Measurements from ENCODE around the gene ATG4B. TPM values are rescaled to one million over a fixed set of nuclear protein-coding genes. Genes with fewer than 3 reads are reported as not detected.

ATG4B gene
- total RNA-seq, 6 experiments from 2014 or later, result 43.5 to 58.3 (median 51.9) TPM

GRCh38 chr2:241720560-241720959 lies 83.1 kb downstream of the ATG4B start:
- Mint-ChIP-seq H3K27me3 (ENCODE audit: insufficient read depth) (peaks cover 3% of the 10 kb centered on the region; the same call in 1 of the 2 replicates), H3K36me3 (ENCODE audit: low read depth) (peaks cover 33% of the 10 kb centered on the region), H3K4me1 (ENCODE audit: low read depth) (no peaks in the 10 kb centered on the region), H3K9me3 (no peaks in the 10 kb centered on the region; the same call in 1 of the 2 replicates), H3K27ac (no peak overlapping the region), H3K4me3 (no peak overlapping the region)
- TF ChIP-seq, protein P1, sequence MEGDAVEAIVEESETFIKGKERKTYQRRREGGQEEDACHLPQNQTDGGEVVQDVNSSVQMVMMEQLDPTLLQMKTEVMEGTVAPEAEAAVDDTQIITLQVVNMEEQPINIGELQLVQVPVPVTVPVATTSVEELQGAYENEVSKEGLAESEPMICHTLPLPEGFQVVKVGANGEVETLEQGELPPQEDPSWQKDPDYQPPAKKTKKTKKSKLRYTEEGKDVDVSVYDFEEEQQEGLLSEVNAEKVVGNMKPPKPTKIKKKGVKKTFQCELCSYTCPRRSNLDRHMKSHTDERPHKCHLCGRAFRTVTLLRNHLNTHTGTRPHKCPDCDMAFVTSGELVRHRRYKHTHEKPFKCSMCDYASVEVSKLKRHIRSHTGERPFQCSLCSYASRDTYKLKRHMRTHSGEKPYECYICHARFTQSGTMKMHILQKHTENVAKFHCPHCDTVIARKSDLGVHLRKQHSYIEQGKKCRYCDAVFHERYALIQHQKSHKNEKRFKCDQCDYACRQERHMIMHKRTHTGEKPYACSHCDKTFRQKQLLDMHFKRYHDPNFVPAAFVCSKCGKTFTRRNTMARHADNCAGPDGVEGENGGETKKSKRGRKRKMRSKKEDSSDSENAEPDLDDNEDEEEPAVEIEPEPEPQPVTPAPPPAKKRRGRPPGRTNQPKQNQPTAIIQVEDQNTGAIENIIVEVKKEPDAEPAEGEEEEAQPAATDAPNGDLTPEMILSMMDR (IDR thresholded peaks at IDR 0.05), result no peak
- no peak for DNase-seq

GRCh38 chr2:241721852-241722251 lies 84.4 kb downstream of the ATG4B start:
- no peak for DNase-seq
- Mint-ChIP-seq H3K27ac (no peak overlapping the region), H3K27me3 (ENCODE audit: insufficient read depth) (peaks cover 3% of the 10 kb centered on the region; the same call in 1 of the 2 replicates), H3K9me3 (no peaks in the 10 kb centered on the region; the same call in 1 of the 2 replicates), H3K36me3 (ENCODE audit: low read depth) (peaks cover 33% of the 10 kb centered on the region), H3K4me3 (no peak overlapping the region), H3K4me1 (ENCODE audit: low read depth) (no peaks in the 10 kb centered on the region)
- TF ChIP-seq, protein P1 (IDR thresholded peaks at IDR 0.05), result no peak

DNA sequence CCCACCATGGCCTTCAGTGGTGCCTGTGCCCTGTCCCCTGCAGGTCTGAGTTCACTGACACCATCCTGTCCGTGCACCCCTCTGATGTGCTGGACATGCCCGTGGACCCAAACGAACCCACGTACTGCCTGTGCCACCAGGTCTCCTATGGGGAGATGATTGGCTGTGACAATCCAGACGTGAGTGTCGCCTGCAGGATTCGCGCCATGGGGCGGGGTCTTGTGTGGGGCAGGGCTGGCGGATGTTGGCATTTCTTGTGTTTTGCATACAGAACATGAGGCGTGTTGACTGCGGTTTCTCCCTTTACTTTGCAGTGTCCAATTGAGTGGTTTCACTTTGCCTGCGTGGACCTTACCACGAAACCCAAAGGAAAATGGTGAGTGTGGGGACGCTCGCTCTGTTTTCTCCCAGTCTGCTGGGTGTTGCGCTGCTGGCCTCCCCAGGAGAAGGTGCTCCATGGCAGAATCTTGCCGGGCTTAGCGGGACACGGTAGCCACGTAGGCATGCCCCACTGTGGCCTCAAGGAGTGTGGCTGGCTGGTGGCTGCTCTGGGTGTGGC lies 85.5 kb downstream of the ATG4B start:
- peaks cover 33% of the 10 kb centered on the region for H3K36me3 Mint-ChIP-seq (ENCODE audit: low read depth)
- H3K4me3 Mint-ChIP-seq, result no peak overlapping the region
- H3K9me3 Mint-ChIP-seq, result no peaks in the 10 kb centered on the region; the same call in 1 of the 2 replicates
- TF ChIP-seq, protein P1 (IDR thresholded peaks at IDR 0.05), result no peak
- H3K27ac Mint-ChIP-seq, result no peak overlapping the region
- H3K27me3 Mint-ChIP-seq (ENCODE audit: insufficient read depth), result peaks cover 3% of the 10 kb centered on the region; the same call in 1 of the 2 replicates
- H3K4me1 Mint-ChIP-seq (ENCODE audit: low read depth), result no peaks in the 10 kb centered on the region
- no peak for DNase-seq

Other genes with a start within 250 kb of the ATG4B start
- gene STK25, start 129.1 kb upstream of the ATG4B start, total RNA-seq (2021; fragmentation: NEBNext Ultra II Directional; extraction: Animal tissue kit (Norgen Biotek cat#: 25700)), result 100 to 1,000 TPM; 129 to 159 (median 150) TPM
- gene BOK, start 78.9 kb upstream of the ATG4B start, total RNA-seq (2021; fragmentation: NEBNext Ultra II Directional; extraction: Animal tissue kit (Norgen Biotek cat#: 25700)), result 10 to 100 TPM; 26.3 to 42.4 (median 29.1) TPM
- 10 to 100 TPM; 40.6 to 47.9 (median 43.0) TPM for gene THAP4, start 535 bp upstream of the ATG4B start, total RNA-seq (2021; fragmentation: NEBNext Ultra II Directional; extraction: Animal tissue kit (Norgen Biotek cat#: 25700))
- 10 to 100 TPM; 56.8 to 84.2 (median 76.1) TPM for gene DTYMK, start 49.1 kb downstream of the ATG4B start, total RNA-seq (2021; fragmentation: NEBNext Ultra II Directional; extraction: Animal tissue kit (Norgen Biotek cat#: 25700))
- gene ING5, start 64.3 kb downstream of the ATG4B start, total RNA-seq (2021; fragmentation: NEBNext Ultra II Directional; extraction: Animal tissue kit (Norgen Biotek cat#: 25700)), result 10 to 100 TPM; 18.7 to 20.0 (median 19.5) TPM
- gene D2HGDH, start 96.9 kb downstream of the ATG4B start, total RNA-seq (2021; fragmentation: NEBNext Ultra II Directional; extraction: Animal tissue kit (Norgen Biotek cat#: 25700)), result 10 to 100 TPM; 14.0 to 21.6 (median 16.4) TPM
- gene GAL3ST2, start 139.1 kb downstream of the ATG4B start, total RNA-seq (2021; fragmentation: NEBNext Ultra II Directional; extraction: Animal tissue kit (Norgen Biotek cat#: 25700)), result under 1 TPM in 4 of 6 experiments, not detected in 2; 0.17 to 0.26 (median 0.23) TPM
- gene NEU4, start 171.5 kb downstream of the ATG4B start, total RNA-seq (2021; fragmentation: NEBNext Ultra II Directional; extraction: Animal tissue kit (Norgen Biotek cat#: 25700)), result under 1 TPM in 1 of 6 experiments, not detected in 5; 0.08 TPM
- gene PDCD1, start 221.2 kb downstream of the ATG4B start, total RNA-seq (2021; fragmentation: NEBNext Ultra II Directional; extraction: Animal tissue kit (Norgen Biotek cat#: 25700)), result not detected
- gene RTP5, start 232.0 kb downstream of the ATG4B start, total RNA-seq (2021; fragmentation: NEBNext Ultra II Directional; extraction: Animal tissue kit (Norgen Biotek cat#: 25700)), result not detected

Data from HFFc6 (cell line).